ENCODE data around the gene ELOVL6. TPM values are rescaled to one million over a fixed set of nuclear protein-coding genes. Genes with fewer than 3 reads are reported as not detected.

ELOVL6 gene
- total and polyA plus RNA-seq, 9 of the 15 experiments (the other 6 are each of a cell fraction or from before 2014, with no cell fraction given), result 18.3 to 82.6 (median 46.0) TPM

GRCh38 chr4:110196871-110197528, 1.4 kb downstream of the ELOVL6 start (continued):
- TF ChIP-seq ARID2 (IDR thresholded peaks at IDR 0.05) (no peak), RNF219 (CRISPR knock-in tag; IDR thresholded peaks at IDR 0.05) (no peak), CBFA2T2 (conservative IDR thresholded peaks at IDR 0.05) (no peak), CTCFL (IDR thresholded peaks at IDR 0.05; ENCODE audit: borderline replicate concordance, insufficient read depth, low read depth, low read length, poor library complexity, severe bottlenecking) (no peak), SMARCE1 (IDR thresholded peaks at IDR 0.05) (0 out of 2 replicates have a peak, but pooled peaks have one; percentile 14), BHLHE40 (IDR thresholded peaks at IDR 0.05; ENCODE audit: low read length) (no peak), ZNF76 (CRISPR knock-in tag; IDR thresholded peaks at IDR 0.05; ENCODE audit: borderline replicate concordance) (no peak), ZNF12 (CRISPR knock-in tag; IDR thresholded peaks at IDR 0.05) (peak; percentile 28; the same call in 1 of the 2 replicates), SP1 (CRISPR knock-in tag; IDR thresholded peaks at IDR 0.05) (peak; percentile 41), ZNF407 (IDR thresholded peaks at IDR 0.05; ENCODE audit: low read depth) (0 out of 2 replicates have a peak, but pooled peaks have one; percentile 64), NRF1 (conservative IDR thresholded peaks at IDR 0.05 in 1 of 2, IDR thresholded peaks at IDR 0.05 in 1 of 2) (peak; percentile 59 to 60), MEIS2 (IDR thresholded peaks at IDR 0.05; ENCODE audit: partially characterized antibody) (no peak), L3MBTL2 (IDR thresholded peaks at IDR 0.05) (peak; percentile 14; the same call in 1 of the 2 replicates), ZBTB7A (IDR thresholded peaks at IDR 0.05; ENCODE audit: borderline replicate concordance, control insufficient read depth, low read depth, low read length) (peak; percentile 49; the same call in 1 of the 2 replicates), ZC3H4 (CRISPR knock-in tag; IDR thresholded peaks at IDR 0.05; ENCODE audit: borderline replicate concordance) (0 out of 2 replicates have a peak, but pooled peaks have one; percentile 65), NFYB (IDR thresholded peaks at IDR 0.05; ENCODE audit: extremely low read depth, insufficient read length) (no peak)
